HG03378 (cell line): ENCODE data around the gene PIM3.

Experiments used
- ATAC-seq: cut with Tn5 transposase; IDR thresholded peaks from one replicate; pipeline ENCODE4 v1.9.1; 2021; ENCODE audit warnings: mild to moderate bottlenecking, moderate library complexity; ENCODE audit not compliant: unreplicated experiment

PIM3 gene

DNA sequence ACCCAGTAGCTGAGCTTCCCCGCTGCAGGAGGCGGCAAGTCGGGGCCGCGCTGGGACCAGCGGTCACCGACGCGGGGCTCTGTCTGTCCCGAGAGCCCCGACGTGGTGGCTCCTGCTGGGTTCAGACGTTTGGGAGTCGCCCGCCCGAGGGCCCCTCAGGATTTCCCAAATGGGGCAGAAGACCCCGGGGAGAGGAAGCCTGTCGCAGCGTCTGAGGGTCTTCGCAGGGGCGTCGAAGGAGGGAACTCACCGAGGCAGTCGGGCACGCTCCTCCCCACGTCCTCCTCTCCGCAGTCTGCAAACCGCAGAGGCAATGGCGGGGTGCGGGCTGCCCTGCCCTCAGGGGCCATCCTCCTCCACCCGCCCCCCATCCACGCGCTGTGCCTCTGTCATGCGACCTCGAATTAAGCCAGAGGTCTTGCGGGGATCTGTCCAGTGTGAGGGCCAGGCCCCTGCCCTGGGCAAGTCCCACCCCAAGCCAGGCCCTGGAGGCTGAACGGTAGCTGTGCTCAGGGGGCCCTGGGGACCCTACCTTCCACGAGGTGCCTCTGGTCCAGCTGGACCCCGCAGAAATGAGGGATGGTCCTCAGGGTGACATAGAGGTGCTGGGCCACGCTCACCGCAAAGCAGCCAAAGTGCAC lies 39.5 kb downstream of the PIM3 start:
- no peak for ATAC-seq

DNA sequence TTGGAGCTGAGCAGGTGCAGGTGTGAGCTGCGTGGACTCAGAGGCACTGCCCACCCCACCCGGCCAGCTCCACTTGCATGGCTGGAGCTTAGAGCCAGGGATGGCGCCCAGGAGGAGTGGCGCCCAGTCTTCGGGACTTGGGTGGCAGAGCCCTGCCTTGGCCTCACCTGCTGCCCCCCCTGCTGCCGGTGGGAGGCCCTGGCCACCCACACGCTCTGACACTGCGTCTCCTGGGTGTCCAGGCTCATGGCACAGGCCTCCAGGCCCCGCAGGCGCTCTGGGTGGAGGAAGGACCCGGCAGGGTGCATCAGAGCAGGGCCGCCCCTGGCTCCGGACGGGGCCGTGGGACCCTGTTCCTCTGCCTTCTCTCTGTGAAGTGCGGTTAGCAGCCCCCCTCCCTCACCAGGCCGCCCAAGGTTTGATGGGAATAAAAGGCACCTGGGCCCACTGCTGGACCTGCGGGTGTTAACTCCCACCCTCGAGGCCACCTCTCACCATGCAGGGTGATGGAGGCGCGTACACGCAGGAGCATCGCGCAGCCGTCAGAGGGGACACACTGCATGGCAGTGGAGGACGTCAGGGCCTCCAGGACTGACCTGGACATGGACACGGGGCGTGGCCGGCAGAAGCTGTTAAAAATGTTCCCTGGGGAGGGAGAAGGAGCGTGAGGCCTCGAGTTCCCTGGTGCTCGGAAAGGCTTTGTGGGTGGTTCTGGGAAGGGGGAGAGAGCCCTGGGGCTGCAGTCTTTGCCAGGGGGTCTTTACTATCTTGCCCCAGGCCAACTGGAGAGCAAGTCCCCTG lies 40.2 kb downstream of the PIM3 start:
- ATAC-seq, result no peak

DNA sequence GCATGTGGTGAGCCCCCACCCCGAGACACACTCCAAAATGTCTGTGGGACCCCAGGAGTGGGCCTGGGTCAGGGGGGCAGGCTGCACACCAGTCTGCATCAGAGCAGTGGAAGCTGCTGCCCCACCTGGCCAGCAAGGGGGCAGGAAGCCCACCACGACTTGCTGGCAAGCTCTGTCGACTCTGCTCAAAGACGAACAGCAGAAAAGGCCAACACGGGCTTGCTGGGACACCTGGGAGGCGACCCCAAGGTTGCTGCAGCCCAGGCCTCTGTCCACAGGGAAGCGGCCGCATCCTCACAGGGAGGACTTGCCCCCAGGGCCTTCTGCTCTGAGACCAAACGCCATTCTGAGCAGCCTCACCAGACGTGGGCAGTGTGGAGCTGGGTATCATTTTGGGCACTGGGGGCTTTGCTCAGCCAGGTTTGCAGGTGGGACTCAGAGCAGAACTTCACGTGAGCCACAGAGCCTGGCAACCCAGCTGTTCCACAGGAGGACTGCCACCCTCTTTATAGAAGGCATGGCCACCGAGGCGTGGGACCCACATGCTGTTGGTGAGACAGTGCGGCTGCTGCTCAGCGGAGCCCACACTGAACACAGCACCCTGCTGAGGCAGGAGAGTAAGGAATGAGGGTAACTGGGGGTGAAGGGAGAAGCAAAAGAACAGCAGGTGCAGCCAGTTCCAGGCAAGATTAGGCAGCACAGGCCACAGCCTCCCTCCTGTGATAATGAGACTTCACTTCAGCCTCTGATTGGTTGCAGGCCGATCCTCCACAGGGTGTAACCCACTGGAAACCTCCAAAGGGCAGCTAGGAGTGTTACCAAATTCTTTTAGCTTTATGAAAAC lies 41.0 kb downstream of the PIM3 start:
- no peak for ATAC-seq

DNA sequence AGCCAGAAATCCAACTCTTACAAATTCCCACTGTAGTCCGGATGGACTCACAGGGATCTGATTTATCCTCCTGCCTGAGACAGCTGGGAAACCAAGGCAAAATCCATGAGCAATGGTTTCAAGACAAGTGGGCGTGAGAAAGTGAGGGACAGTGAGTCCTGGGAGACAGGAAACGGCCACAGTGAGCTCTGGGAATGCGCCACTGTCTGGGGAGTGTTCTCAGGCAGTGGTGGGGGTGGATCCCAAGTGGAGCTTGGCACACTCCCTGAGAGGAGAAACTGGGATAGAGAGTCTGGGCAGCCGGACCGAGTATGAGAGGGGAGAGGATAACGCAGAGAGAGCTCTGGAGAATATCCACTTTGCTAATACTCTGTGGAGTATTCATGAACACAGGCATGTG lies 42.2 kb downstream of the PIM3 start:
- ATAC-seq, result no peak

DNA sequence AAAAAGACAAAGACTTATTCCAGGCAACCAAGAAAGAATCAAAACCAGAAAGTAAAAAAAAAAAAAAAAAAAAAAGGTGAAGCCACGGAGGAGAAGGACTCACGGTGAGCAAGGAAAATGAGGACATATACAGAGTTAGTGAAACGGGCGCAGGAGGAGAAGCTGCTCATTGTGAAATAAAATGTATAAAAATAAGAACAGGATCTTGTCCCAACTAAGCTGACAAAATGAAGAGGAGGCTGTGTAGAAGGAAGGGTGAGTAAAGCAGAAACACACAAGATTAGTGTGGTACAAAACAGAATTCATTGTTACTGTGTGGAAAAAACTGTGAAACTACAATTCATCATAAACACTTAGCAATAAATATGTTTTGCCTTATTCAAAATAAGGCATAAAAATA lies 44.3 kb downstream of the PIM3 start:
- ATAC-seq, result no peak

DNA sequence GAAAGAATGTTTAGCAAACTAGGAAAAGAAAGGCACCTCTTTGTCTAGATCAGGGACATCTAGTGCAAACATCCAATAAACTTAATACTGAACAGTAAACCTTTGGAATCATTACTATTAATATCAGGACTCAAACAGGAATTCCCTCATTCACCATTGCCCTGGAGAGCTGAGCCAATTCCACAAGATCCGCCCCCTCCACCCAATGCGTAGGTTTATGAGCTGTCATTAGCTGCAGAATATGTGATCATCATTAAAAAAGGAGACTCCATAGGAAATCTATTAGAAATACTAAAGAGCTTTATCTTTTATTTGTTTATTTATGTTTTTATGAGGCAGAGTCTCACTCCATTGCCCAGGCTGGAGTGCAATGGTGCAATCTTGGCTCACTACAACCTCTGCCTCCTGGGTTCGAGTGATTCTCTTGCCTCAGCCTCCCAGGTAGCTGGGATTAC lies 46.5 kb downstream of the PIM3 start:
- no peak for ATAC-seq

DNA sequence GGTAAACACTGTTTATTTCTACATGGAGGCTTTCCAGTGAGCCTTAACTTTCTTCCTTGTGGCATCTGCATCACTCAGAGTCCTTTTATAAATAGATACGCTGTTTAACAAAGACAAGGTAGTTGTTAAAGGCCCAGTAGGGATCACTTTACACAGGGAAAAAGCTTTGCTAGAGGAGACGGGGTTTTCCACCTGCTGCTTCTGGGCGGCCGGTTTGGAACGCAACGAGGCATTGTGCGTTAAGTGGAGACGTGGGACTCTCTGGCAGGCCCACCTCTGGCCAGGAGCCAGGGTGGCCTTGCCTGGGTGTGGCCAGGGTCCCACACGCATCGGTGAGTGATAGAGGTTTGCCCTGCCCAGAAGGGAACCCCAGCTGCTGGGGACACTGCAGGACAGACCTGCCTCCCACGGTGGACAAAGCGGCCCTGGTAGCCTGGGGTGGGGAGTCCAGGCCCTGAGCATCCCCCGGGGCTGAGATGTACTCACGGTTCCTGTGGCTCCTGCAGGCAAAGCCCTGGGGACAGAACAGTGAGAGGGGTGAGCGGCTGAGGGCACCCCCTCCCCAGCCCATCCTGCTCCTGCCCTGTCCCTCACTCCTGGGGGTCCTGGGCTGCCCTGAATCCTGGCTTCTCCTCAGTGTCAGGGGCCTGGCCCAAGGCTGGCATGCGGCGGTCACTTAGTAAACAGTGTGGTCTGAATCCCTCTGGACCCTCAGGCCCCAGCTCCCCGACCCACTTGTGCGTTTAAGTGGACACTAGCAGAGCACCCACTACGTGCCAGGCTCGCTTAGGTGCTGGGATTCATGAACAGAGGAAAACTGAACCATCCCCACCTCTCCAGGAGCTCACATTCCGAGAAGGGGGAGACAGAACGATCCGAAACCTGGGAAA lies 47.8 kb downstream of the PIM3 start:
- ATAC-seq, result no peak

DNA sequence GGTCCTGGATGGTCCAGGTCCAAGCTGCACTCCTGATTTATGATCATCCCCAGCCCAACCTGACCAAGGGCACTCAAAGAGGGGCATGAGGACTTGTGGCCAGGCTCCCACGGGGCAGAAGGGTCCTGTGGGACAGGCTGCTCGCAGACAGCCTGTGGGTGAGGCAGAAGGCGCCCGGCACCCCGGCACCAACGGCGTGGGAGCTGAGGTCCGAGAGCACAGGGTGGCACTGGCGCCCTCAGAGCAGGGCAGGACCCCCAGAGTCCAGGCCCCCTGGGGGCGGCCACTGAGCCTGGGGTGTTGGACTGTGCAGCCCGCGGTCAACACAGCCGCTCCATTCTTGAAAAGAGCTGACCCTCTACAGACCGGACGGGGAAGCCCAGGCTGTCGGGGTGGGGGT lies 48.7 kb downstream of the PIM3 start:
- ATAC-seq, result no peak

DNA sequence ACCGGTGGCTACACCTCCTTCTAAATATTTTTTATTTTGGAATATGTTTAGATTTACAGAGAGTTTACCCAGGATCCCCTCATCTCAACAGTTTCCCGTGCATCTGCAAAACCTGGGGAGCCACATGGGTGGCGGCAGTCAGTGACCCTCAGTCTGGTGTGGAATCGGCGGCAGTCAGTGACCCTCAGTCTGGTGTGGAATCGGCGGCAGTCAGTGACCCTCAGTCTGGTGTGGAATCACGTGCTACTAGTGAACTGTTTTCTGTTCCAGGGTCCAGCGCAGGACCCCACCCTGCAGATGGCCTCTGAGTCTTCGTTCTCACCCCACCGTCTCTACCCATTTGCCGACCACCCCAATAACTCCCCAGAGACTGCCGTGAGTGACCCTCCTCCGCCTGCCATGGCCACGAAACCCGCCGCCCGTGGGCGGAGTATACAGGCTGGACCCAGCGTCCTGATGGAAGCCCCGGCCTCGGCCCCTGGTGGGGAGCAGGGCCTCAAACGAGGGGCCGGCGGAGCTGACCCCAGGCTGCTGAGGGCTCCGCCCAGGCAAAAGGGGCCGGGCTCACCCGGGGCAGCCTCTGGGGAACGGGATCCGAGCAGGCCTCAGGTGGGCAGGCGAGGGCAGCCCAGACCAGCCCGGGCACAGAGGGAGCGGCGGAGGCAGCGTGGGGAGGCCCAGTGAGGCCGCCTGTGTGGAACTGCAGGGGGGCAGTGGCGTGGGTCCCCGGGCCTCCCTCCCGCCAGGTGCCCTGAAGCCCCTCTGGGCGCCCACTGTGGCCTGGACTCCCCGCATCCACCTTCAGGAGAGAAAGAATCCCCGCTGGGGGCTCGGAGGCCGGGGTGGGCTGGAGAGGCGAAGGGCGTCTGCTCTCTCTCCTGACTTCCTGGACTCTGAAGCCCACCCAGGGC lies 49.4 kb downstream of the PIM3 start:
- no peak for ATAC-seq

DNA sequence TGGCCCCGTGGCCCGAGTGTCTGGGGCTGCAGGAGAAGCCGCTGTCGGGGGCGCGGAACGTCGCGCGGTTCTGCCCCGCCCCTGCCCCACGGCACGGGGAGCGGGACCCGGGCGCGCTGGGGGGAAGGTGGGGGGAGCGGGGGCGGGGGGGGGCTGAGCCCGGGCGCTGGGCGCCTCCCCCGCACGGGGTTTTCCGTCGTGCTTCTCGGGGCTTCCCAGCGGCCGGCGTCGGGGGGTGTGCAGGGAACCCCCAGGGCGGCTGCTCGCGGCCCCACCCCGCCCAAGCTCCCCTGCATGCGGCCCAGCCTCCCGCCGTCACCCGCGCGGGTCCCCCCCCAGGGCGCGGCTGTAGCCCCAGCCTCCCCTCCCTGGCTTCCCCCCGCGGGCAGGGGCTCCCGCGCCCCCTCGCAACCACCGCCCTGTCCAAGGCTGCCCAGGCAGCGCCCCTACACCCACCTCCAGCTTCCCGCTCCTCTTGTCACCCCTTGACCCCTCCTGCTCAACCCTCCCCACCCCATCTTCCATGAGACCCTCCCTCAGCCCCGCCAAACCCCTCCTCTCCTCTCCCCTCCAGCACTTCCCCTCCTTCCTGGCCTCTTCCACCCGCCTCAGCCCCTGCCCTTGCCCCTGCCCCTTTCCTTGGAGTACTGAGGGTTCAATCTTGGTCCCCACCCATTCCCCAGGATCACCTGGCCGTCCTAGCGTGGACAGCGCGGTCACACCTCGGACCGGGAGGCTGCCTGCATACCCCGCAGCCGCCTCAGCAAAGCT lies 50.3 kb downstream of the PIM3 start:
- ATAC-seq, result no peak

DNA sequence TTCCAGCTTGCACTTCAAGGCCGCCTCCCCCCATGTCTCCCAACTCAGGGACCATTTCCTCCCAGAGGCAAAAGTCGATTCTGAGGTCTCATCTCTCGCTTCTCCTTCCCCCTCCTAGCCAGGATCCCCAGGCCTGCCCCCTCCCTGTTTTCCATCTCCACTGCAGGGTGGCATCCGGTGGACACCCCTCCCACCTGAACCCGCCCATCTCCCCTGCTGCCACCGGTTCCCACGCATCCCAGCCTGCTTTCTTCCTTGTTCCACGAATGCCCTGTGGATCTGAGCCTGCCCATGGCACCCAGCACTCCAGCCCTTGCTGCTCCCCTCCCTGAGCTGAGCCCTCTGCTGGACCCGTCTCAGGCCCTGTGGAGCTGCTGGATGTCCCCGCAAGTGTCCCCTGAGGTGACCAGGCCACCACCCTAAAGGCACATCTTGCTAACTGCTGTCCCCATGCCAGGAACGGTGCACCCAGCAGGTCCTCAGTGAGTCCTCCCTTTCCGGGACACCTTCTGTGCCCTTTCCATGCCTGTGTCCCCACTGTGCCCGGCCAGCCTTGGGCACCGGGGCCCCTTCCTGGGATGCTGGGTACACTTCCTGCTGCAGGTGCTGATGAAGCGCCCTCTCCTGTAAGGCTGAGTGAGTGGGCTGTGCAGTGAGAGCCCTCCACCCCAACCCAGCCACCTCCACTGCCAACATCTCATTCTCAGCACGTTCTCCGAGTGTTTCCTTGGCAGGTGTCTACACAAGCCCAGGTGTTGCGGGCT lies 51.1 kb downstream of the PIM3 start:
- no peak for ATAC-seq

DNA sequence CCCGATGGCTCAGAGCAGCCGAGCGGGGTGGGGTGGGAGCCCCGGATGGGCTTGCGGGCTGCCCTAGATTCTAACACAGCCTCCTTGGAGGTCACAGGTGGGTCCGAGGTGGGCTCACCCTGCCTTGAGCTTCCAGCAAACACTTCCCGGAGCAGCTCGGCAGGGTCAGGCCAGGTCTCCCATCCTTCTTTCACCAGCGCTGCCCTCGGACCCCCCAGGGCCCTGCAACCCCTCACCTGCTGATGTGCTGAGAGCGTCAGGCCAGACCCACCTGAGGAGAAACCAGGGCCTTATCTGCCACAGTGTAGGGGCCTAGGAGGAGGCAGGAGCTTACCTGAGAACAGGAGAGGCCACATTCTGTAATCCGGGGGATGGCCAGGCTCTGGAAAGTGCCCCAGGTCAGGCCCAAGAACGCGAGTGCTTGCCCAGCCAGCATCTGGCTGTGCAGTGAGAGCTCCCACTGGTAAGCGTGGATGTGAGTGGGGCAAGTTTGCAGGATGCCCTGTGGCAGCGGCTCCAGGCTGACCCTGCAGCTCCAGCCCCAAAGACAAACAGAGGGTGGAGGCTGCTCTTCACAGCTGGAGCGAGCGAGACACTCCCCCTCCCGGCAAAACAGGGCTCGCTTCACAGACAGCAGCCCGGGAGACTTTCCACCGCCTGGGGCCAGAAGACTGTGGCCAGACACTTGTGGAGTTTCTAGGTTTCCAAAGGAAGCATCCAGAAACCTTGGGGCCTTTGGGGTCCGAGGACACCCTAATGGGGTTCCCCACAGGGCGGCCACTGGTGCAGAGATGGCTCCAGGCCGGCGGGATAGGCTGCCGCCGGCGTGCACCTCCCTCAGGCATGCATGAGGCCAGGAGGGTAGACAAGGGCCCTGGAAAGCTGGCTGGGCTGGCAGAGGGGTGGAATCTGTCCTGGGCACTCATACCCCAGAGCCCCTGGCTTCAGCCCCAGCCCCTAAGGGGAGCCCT lies 51.9 kb downstream of the PIM3 start, which contains the start of gene IL17REL:
TSS of gene IL17REL (minus strand) at position 555 of the 971 bp plus-strand sequence. CDS start at position 436, 119 bp downstream.
- no peak for ATAC-seq
